ENCODE results near the gene COL9A1.

Gene COL9A1

GRCh38 chr6:70241991-70242420 lies 60.9 kb downstream of the COL9A1 start:
- no peak for TF ChIP-seq POLR2A (IDR thresholded peaks at IDR 0.05; ENCODE audit: low read depth, low read length)
- TF ChIP-seq SPI1 (IDR thresholded peaks at IDR 0.05; ENCODE audit: low read depth, low read length): no peak
- TF ChIP-seq TAF1 (IDR thresholded peaks at IDR 0.05; ENCODE audit: low read depth, low read length): no peak
- no peak for TF ChIP-seq PAX5 (IDR thresholded peaks at IDR 0.05; ENCODE audit: insufficient read depth, low read length, severe bottlenecking)
- DNase-seq (ENCODE audit: insufficient read length, low spot score) (no peak), FAIRE-seq (no peak)

GRCh38 chr6:70241031-70241430 lies 61.9 kb downstream of the COL9A1 start:
- DNase-seq (ENCODE audit: insufficient read length, low spot score) (no peak), FAIRE-seq (no peak)
- TF ChIP-seq POU2F2 (IDR thresholded peaks at IDR 0.05; ENCODE audit: low read depth, low read length): no peak
- TF ChIP-seq POLR2A (IDR thresholded peaks at IDR 0.05; ENCODE audit: low read depth, low read length): no peak
- TF ChIP-seq SPI1 (IDR thresholded peaks at IDR 0.05; ENCODE audit: low read depth, low read length): no peak
- TF ChIP-seq TAF1 (IDR thresholded peaks at IDR 0.05; ENCODE audit: low read depth, low read length): no peak
- TF ChIP-seq POLR2AphosphoS5 (IDR thresholded peaks at IDR 0.05; ENCODE audit: low read depth, low read length): no peak
- TF ChIP-seq PAX5 (IDR thresholded peaks at IDR 0.05; ENCODE audit: insufficient read depth, low read length, severe bottlenecking): no peak

GRCh38 chr6:70236343-70236742 lies 66.5 kb downstream of the COL9A1 start:
- TF ChIP-seq TAF1 (IDR thresholded peaks at IDR 0.05; ENCODE audit: low read depth, low read length): no peak
- no peak for TF ChIP-seq SPI1 (IDR thresholded peaks at IDR 0.05; ENCODE audit: low read depth, low read length)
- TF ChIP-seq PAX5 (IDR thresholded peaks at IDR 0.05; ENCODE audit: insufficient read depth, low read length, severe bottlenecking): no peak
- TF ChIP-seq POLR2AphosphoS5 (IDR thresholded peaks at IDR 0.05; ENCODE audit: low read depth, low read length): no peak
- TF ChIP-seq POU2F2 (IDR thresholded peaks at IDR 0.05; ENCODE audit: low read depth, low read length): no peak
- no peak for TF ChIP-seq POLR2A (IDR thresholded peaks at IDR 0.05; ENCODE audit: low read depth, low read length)
- DNase-seq (ENCODE audit: insufficient read length, low spot score) (no peak), FAIRE-seq (no peak)

GRCh38 chr6:70234561-70235236 lies 68.2 kb downstream of the COL9A1 start:
- TF ChIP-seq POLR2AphosphoS5 (IDR thresholded peaks at IDR 0.05; ENCODE audit: low read depth, low read length): no peak
- no peak for TF ChIP-seq POLR2A (IDR thresholded peaks at IDR 0.05; ENCODE audit: low read depth, low read length)
- TF ChIP-seq TAF1 (IDR thresholded peaks at IDR 0.05; ENCODE audit: low read depth, low read length): no peak
- TF ChIP-seq PAX5 (IDR thresholded peaks at IDR 0.05; ENCODE audit: insufficient read depth, low read length, severe bottlenecking): no peak
- no peak for FAIRE-seq
- no peak for DNase-seq (ENCODE audit: insufficient read length, low spot score)

GRCh38 chr6:70231311-70231710 lies 71.6 kb downstream of the COL9A1 start:
- no peak for DNase-seq (ENCODE audit: insufficient read length, low spot score)
- TF ChIP-seq POLR2AphosphoS5 (IDR thresholded peaks at IDR 0.05; ENCODE audit: low read depth, low read length): no peak
- TF ChIP-seq POLR2A (IDR thresholded peaks at IDR 0.05; ENCODE audit: low read depth, low read length): no peak
- TF ChIP-seq PAX5 (IDR thresholded peaks at IDR 0.05; ENCODE audit: insufficient read depth, low read length, severe bottlenecking): no peak
- no peak for TF ChIP-seq SPI1 (IDR thresholded peaks at IDR 0.05; ENCODE audit: low read depth, low read length)
- no peak for TF ChIP-seq POU2F2 (IDR thresholded peaks at IDR 0.05; ENCODE audit: low read depth, low read length)
- no peak for TF ChIP-seq TAF1 (IDR thresholded peaks at IDR 0.05; ENCODE audit: low read depth, low read length)
- no peak for FAIRE-seq

GRCh38 chr6:70225055-70225454 lies 77.8 kb downstream of the COL9A1 start:
- TF ChIP-seq SPI1 (IDR thresholded peaks at IDR 0.05; ENCODE audit: low read depth, low read length) (no peak), POLR2AphosphoS5 (IDR thresholded peaks at IDR 0.05; ENCODE audit: low read depth, low read length) (no peak), POLR2A (IDR thresholded peaks at IDR 0.05; ENCODE audit: low read depth, low read length) (no peak), TAF1 (IDR thresholded peaks at IDR 0.05; ENCODE audit: low read depth, low read length) (no peak), PAX5 (IDR thresholded peaks at IDR 0.05; ENCODE audit: insufficient read depth, low read length, severe bottlenecking) (no peak)
- FAIRE-seq (no peak), DNase-seq (ENCODE audit: insufficient read length, low spot score) (no peak)

GRCh38 chr6:70222439-70222749 lies 80.5 kb downstream of the COL9A1 start:
- no peak for TF ChIP-seq POLR2AphosphoS5 (IDR thresholded peaks at IDR 0.05; ENCODE audit: low read depth, low read length)
- no peak for TF ChIP-seq TAF1 (IDR thresholded peaks at IDR 0.05; ENCODE audit: low read depth, low read length)
- no peak for TF ChIP-seq POLR2A (IDR thresholded peaks at IDR 0.05; ENCODE audit: low read depth, low read length)
- no peak for TF ChIP-seq SPI1 (IDR thresholded peaks at IDR 0.05; ENCODE audit: low read depth, low read length)
- no peak for DNase-seq (ENCODE audit: insufficient read length, low spot score)
- no peak for FAIRE-seq

GRCh38 chr6:70221715-70222438 lies 81.0 kb downstream of the COL9A1 start:
- no peak for DNase-seq (ENCODE audit: insufficient read length, low spot score)
- TF ChIP-seq SPI1 (IDR thresholded peaks at IDR 0.05; ENCODE audit: low read depth, low read length) (no peak), POLR2A (IDR thresholded peaks at IDR 0.05; ENCODE audit: low read depth, low read length) (no peak), POU2F2 (IDR thresholded peaks at IDR 0.05; ENCODE audit: low read depth, low read length) (no peak), PAX5 (IDR thresholded peaks at IDR 0.05; ENCODE audit: insufficient read depth, low read length, severe bottlenecking) (no peak), POLR2AphosphoS5 (IDR thresholded peaks at IDR 0.05; ENCODE audit: low read depth, low read length) (no peak), TAF1 (IDR thresholded peaks at IDR 0.05; ENCODE audit: low read depth, low read length) (no peak)
- FAIRE-seq: no peak

- TF ChIP-seq POU2F2 (IDR thresholded peaks at IDR 0.05; ENCODE audit: low read depth, low read length) (no peak), POLR2AphosphoS5 (IDR thresholded peaks at IDR 0.05; ENCODE audit: low read depth, low read length) (no peak), POLR2A (IDR thresholded peaks at IDR 0.05; ENCODE audit: low read depth, low read length) (no peak), SPI1 (IDR thresholded peaks at IDR 0.05; ENCODE audit: low read depth, low read length) (no peak), TAF1 (IDR thresholded peaks at IDR 0.05; ENCODE audit: low read depth, low read length) (no peak), PAX5 (IDR thresholded peaks at IDR 0.05; ENCODE audit: insufficient read depth, low read length, severe bottlenecking) (no peak)
- no peak for FAIRE-seq
- peak; percentile 2 for DNase-seq (ENCODE audit: insufficient read length, low spot score)
These were observed 81.7 kb downstream of the COL9A1 start for GRCh38 chr6:70221025-70221714.
